ENCODE data around the gene PPFIBP1.
A peak's percentile ranks its signal among the peaks of the same experiment; 100 is the strongest.
"Not testable (repeated sequence)": the region's sequence is repeated elsewhere in the genome, so short reads cannot be mapped to it uniquely, and the experiment has no call there.

The PPFIBP1 gene

GRCh38 chr12:27566626-27567025, 42.6 kb downstream of the PPFIBP1 start:
- no peak for DNase-seq (ENCODE audit: low read depth)

DNA sequence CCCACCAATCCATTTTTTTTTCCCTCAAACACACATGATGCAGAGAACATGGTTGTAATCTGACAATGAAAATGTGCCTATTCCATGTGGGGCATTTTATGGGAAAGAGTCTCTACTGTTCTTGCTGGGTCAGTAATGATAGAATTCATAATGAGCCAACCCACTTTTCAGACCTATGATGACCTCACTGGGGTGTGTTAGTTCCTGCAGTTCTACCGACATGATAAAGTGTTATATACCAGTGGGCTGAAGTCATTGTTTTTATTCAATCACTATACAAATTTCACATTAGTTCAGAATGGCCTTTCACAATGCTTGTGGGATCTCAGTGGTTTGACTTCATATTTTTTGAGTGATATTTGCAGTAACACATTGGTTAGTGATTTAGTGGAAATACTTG, 47.5 kb downstream of the PPFIBP1 start:
- peak; percentile 90 for DNase-seq (ENCODE audit: low read depth)

DNA sequence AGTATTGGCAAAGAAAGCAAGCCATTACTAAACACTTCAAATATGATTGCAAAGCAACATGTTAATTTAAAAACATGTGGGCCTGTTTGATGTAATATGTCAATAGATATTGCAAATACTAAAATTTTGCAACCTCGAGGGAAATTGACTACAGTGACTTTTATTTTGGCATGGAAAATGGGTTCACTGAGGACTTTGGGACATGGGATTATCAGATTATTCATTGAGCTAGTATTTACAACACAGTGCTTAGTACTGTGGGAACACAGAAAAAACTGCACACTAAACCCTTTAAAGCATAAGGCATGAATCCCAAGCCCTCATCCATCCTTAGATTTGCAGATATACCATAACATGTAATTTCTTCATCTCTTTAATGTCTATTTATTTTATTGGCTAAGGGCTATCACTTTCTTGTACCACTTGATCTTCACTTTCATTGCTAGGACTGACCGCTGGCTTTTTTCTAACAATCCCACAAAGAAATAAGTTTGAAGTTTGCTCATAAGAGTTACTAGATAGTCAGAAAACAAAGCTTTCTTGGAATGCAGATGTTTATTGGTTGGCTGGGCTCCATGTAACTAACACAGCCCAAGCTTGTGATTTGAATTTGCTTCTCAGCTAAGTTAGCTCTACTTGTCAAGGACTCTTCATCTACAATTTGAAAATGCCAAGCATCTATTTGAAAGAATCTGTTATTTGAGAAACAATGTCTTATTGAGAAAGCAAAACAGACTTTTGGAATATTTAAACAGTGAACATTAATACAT, 48.7 kb downstream of the PPFIBP1 start:
- no peak for DNase-seq (ENCODE audit: low read depth)

- peak; percentile 96 for DNase-seq (ENCODE audit: low read depth)
These were observed 50.0 kb downstream of the PPFIBP1 start for GRCh38 chr12:27573972-27574371.

DNA sequence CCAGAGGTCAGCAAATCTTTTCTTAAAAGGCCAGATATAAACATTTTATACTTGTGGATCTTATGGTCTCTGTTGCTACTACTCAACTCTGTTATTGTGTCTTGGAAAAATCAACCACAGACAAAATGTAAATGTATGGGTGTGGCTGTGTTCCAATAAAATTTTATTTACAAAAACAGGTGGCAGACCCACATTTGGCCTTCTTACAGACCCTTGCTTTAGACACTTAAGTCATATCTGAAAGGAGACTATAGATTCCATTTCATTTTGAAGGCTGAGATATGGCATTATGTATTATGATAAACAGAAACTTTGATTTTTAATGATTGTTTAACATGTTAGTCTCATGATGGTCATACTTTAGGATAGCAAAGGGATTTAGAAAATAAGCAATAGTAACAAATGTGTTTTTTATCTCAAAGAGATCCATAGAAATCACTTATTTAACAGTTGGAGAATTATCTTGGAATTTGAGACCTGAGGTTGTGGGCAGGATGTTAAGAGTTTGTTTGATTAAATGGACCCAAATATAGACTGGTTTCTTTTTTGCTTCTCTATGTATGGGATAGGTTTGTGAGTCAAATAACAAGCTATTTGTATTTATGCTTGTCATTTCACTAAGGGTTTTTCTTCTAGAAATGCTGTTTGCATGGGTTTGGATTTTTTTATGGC, 51.2 kb downstream of the PPFIBP1 start:
- no peak for DNase-seq (ENCODE audit: low read depth)

DNA sequence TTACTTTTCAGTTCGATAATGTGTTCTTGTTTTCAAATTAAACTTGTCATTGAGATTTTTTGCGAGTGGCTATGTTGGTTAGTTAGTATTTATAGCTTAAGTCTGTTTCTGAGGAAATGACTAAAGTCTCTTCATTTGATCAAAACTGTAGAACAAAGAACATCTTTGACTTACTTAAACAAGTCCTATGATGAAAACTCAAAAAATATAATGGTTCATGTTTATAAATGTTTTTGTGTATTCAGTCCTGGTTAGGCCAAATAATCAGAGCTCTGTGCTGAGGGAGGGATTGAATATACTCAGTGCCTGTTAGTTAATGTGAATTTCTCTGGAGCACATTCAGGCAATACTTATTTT, 51.7 kb downstream of the PPFIBP1 start:
- DNase-seq (ENCODE audit: low read depth), result no peak

DNA sequence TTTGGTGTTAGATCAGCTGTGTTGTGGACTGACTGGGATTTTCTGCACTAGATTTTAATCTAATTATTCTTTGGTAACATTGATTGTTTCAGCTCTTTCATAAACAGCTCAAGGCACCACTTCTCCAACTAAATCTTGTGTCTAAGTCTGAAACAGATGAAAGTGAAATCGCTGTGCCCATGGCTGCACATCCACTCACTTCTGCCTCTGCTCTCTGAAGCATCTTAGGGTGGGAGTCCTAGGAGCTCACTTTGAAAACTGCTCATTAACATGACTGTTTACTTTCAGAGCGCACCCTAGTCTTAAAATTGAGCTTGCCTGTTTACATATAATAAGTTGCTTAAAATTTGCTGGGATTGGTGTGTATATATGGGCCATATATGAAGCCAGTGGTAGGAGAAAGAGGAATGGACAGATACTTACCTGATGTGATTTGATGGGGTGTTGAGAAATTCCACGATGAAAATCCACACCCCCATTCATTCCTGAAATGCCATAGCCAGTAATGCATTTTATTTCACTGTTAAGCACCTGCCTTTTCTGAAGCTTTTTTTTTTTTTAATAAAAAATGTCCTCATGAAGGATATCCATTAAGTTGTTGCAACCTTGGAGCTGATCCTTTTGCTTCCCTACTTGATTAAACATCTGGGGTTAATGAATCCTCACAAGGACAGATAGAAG, 52.8 kb downstream of the PPFIBP1 start:
- no peak for DNase-seq (ENCODE audit: low read depth)

- no peak for DNase-seq (ENCODE audit: low read depth)
These were observed 53.7 kb downstream of the PPFIBP1 start for GRCh38 chr12:27577688-27578087.

DNA sequence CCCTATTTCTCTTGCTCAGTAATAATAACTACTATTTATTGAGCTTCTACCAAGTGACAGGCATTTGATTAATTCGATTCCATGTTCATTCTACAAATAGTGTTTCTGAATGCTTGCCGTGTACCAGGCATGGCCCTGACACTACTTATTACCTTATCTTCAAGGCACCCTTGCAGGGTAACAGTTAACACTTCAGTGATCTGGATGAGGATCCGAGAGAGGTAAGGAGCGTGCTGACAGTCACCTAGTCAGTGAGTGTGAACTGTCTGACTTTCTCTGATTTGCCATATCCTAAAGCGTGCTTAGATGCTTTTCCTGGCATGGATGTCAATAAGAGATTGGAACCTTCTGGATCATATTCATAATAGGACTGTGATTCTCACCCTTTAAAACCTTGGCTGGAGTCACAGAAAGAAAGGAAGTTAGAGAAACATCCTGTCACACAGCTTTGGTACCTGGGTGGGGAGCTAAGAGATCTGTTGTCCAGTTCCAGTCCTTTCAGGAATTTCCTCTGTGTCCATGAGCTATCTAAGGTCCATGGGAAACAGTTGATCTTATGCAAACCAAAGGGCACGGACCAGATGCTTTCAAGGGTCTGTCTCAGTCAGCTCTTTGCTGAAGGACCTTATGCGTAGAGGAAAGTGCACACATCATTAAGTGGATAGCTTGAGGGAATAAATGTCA, 54.8 kb downstream of the PPFIBP1 start:
- DNase-seq (ENCODE audit: low read depth), result no peak

DNA sequence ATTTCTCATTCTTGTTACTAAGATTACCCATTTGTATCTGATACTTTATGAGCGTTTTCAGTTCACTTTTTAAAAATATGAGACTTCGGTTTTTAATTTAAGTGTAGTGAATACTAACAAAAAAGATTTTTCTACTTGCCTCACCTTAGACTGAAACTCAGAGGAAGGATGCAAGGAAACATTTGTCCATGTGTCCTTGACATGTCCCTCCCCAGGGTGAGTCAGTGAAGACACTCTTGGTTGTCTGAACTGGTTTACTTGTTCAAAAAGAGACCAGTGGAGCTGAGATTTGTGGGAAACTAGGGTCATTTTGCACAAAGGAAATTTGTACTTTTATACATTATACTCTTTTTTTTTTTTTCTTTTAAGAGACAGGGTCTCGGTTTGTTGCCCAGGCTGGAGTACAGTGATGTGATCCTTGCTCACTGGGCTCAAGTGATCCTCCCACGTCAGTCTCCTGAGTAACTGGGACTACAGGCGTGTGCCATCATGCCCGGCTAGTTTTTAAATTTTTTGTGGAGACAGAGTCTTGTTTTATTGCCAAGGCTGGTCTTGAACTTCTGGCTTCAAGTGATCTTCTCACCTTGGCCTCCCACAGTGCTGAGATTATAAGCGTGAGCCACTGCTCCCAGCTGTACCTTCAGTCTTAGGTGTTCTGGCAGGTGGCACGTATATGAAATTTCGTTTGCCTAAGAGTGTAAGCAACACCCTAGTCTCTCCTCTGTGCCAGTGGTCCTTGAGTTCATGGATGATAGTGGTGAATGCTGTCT, 56.7 kb downstream of the PPFIBP1 start:
- no peak for DNase-seq (ENCODE audit: low read depth)

- not testable (repeated sequence) for DNase-seq (ENCODE audit: low read depth)
These were observed 57.3 kb downstream of the PPFIBP1 start for GRCh38 chr12:27581331-27581671.

- DNase-seq (ENCODE audit: low read depth), result not testable (repeated sequence)
These were observed 57.8 kb downstream of the PPFIBP1 start for GRCh38 chr12:27581833-27582232.

DNA sequence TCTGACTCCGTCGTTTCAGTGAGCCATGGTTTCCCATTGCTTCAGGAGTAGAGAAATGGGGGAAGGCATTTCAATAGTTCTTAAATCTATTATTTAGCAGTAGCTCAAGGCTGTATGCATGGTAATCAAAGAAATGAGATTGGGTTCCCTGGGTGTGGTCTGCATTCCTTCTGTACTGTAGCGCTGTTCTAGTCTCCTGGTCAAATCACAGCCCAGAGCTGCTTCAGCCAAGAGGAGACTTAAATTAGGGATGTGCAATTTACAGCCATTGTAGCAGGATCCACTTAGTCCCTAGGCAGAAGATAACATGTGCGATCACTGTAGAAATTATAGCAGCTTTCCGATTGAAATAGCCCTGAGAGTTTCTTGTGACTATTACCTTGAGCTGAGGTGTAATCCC, 58.4 kb downstream of the PPFIBP1 start:
- not testable (repeated sequence) for DNase-seq (ENCODE audit: low read depth)

GRCh38 chr12:27583057-27583797, 59.2 kb downstream of the PPFIBP1 start:
- DNase-seq (ENCODE audit: low read depth), result no peak

DNA sequence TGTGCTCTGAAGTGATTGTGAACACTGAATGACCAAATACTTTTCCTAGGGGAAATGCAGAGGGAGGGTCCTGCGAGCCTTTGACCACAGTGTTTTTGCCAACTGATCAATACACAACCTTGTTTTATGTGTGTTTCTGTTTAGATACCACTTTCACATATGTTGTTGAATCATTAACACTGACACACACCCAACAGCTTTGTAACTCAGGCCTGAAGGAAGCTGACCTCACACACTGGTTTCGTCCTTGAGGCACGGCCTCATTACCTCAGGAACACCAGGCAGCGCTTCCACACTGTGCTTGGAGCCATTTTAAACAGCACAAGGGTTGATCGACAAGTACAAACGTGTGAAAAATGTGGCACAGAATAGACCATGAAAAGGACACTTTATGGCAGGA, 60.0 kb downstream of the PPFIBP1 start:
- DNase-seq (ENCODE audit: low read depth), result no peak

GRCh38 chr12:27585739-27586265, 61.8 kb downstream of the PPFIBP1 start:
- DNase-seq (ENCODE audit: low read depth), result no peak

DNA sequence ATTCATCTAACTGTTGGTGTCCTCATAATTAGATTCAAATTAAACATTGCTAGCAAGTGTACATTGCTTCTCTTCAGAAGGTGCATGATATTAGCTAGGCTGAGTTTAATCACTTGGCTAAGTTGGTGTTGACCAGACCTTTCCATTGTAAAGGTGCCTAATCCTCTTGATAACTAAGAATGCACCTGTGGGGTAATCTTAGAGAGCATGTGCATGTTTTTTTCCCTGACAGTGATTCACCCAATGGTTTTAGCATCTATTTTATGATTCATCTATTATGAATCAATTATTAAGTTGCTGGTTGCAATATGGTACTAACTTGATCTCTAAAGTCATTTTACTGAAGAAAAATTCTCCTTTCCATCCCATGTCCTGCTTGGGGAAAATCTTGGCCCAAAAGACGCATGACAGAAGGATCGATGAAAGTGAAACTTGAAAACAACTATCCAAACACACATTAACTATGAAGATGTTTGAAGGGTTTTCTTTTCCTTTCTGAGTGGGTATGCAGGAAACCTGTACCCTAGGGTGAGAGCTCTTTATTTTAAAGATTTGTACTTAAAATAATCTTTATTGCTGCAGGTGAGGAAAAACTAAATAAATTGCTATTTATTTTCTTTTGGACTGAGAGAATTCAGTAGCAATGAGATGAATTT, 64.2 kb downstream of the PPFIBP1 start:
- not testable (repeated sequence) for DNase-seq (ENCODE audit: low read depth)

DNA sequence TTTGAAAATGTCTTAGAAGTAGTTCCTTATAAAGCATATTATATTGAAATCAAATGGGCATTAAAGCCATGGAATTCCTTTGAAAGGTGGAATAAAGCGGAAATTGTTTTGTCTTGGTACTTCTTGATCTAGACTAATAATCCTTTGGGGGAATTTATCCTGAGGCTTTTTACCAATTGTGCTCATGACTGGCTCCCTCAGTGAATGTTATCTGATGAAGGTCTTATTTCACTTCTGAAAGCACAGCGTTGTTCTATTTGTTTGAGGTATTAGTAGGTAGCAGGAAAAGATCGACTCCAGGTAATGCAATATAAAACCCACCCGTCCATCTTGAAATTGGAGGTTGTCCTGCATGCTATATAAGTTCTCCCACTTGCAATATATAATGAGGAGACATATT, 64.8 kb downstream of the PPFIBP1 start:
- no peak for DNase-seq (ENCODE audit: low read depth)

DNA sequence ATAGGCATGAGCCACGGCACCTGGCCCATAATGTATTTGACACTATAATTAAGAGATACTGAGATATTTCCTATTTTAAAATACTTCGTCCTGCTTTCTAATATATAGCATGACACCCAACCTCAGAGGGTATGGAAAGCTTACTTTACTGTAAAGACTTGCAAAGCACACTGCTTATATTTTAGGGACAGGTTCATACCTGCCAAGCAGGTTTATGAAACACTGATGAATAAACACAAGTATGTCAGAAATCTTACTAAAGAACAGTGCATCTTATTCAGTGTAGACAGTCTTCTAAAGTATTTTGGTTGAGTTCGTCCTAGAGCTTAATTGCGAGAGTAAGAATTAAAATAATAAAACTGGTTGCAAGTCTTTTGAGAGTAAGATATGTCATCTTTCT, 65.4 kb downstream of the PPFIBP1 start:
- no peak for DNase-seq (ENCODE audit: low read depth)

GRCh38 chr12:27591698-27592097, 67.7 kb downstream of the PPFIBP1 start:
- not testable (repeated sequence) for DNase-seq (ENCODE audit: low read depth)

All from HS-5 (cell line).